ENCODE data around the gene XXYLT1.

Gene XXYLT1

GRCh38 chr3:195249057-195249770 is 21.7 kb downstream of the XXYLT1 start:
- no peak for DNase-seq (ENCODE audit: extremely low spot score)
- TF ChIP-seq PKNOX1 (IDR thresholded peaks at IDR 0.05) (no peak), FOXM1 (IDR thresholded peaks at IDR 0.05; ENCODE audit: borderline replicate concordance) (no peak), FOXK2 (IDR thresholded peaks at IDR 0.05) (no peak), L3MBTL2 (conservative IDR thresholded peaks at IDR 0.05) (no peak), SP1 (IDR thresholded peaks at IDR 0.05) (no peak), LEF1 (IDR thresholded peaks at IDR 0.05; ENCODE audit: borderline replicate concordance) (no peak), ARNT (IDR thresholded peaks at IDR 0.05) (no peak), ELF4 (IDR thresholded peaks at IDR 0.05) (no peak), TARDBP (IDR thresholded peaks at IDR 0.05) (no peak), SUZ12 (IDR thresholded peaks at IDR 0.05) (no peak), HDGF (IDR thresholded peaks at IDR 0.05; ENCODE audit: borderline replicate concordance) (no peak), CTBP1 (IDR thresholded peaks at IDR 0.05; ENCODE audit: borderline replicate concordance) (no peak), FOXA1 (IDR thresholded peaks at IDR 0.05) (no peak), NFRKB (IDR thresholded peaks at IDR 0.05) (no peak), ZNF384 (IDR thresholded peaks at IDR 0.05) (no peak), BHLHE40 (IDR thresholded peaks at IDR 0.05; ENCODE audit: borderline replicate concordance) (no peak)
- CTCF ChIA-PET: interaction anchor here (0.6 kb wide), 1 partner anchor 149 kb away, joined by 5 read pairs; no protein-coding TSS in a partner anchor
- POLR2A ChIA-PET: no interaction called here

- DNase-seq (ENCODE audit: extremely low spot score): no peak
- CTCF ChIA-PET: no interaction called here
- no peak for TF ChIP-seq ZNF384 (IDR thresholded peaks at IDR 0.05)
- TF ChIP-seq PKNOX1 (IDR thresholded peaks at IDR 0.05): no peak
- TF ChIP-seq FOXK2 (IDR thresholded peaks at IDR 0.05): no peak
- TF ChIP-seq HDGF (IDR thresholded peaks at IDR 0.05; ENCODE audit: borderline replicate concordance): no peak
- no peak for TF ChIP-seq FOXA1 (IDR thresholded peaks at IDR 0.05)
- no peak for TF ChIP-seq ELF4 (IDR thresholded peaks at IDR 0.05)
- TF ChIP-seq L3MBTL2 (conservative IDR thresholded peaks at IDR 0.05): no peak
- TF ChIP-seq SP1 (IDR thresholded peaks at IDR 0.05): no peak
- no peak for TF ChIP-seq BHLHE40 (IDR thresholded peaks at IDR 0.05; ENCODE audit: borderline replicate concordance)
- TF ChIP-seq ARNT (IDR thresholded peaks at IDR 0.05): no peak
- no peak for TF ChIP-seq TARDBP (IDR thresholded peaks at IDR 0.05)
- no peak for TF ChIP-seq FOXM1 (IDR thresholded peaks at IDR 0.05; ENCODE audit: borderline replicate concordance)
- TF ChIP-seq NFRKB (IDR thresholded peaks at IDR 0.05): no peak
- TF ChIP-seq LEF1 (IDR thresholded peaks at IDR 0.05; ENCODE audit: borderline replicate concordance): no peak
- POLR2A ChIA-PET: no interaction called here
Observed at GRCh38 chr3:195248281-195248680, 22.7 kb downstream of the XXYLT1 start.

GRCh38 chr3:195247863-195248189 is 23.1 kb downstream of the XXYLT1 start:
- no peak for DNase-seq (ENCODE audit: extremely low spot score)
- ChIA-PET CTCF (no interaction called here), POLR2A (no interaction called here)
- no peak for TF ChIP-seq TARDBP (IDR thresholded peaks at IDR 0.05)
- TF ChIP-seq CTBP1 (IDR thresholded peaks at IDR 0.05; ENCODE audit: borderline replicate concordance): no peak
- no peak for TF ChIP-seq LEF1 (IDR thresholded peaks at IDR 0.05; ENCODE audit: borderline replicate concordance)
- TF ChIP-seq BHLHE40 (IDR thresholded peaks at IDR 0.05; ENCODE audit: borderline replicate concordance): no peak
- no peak for TF ChIP-seq HDGF (IDR thresholded peaks at IDR 0.05; ENCODE audit: borderline replicate concordance)
- no peak for TF ChIP-seq FOXA1 (IDR thresholded peaks at IDR 0.05)
- no peak for TF ChIP-seq ZNF384 (IDR thresholded peaks at IDR 0.05)
- no peak for TF ChIP-seq SP1 (IDR thresholded peaks at IDR 0.05)
- TF ChIP-seq ELF4 (IDR thresholded peaks at IDR 0.05): no peak
- no peak for TF ChIP-seq SUZ12 (IDR thresholded peaks at IDR 0.05)
- TF ChIP-seq FOXK2 (IDR thresholded peaks at IDR 0.05): no peak
- no peak for TF ChIP-seq FOXM1 (IDR thresholded peaks at IDR 0.05; ENCODE audit: borderline replicate concordance)
- TF ChIP-seq ARNT (IDR thresholded peaks at IDR 0.05): no peak
- no peak for TF ChIP-seq NFRKB (IDR thresholded peaks at IDR 0.05)
- no peak for TF ChIP-seq PKNOX1 (IDR thresholded peaks at IDR 0.05)
- no peak for TF ChIP-seq L3MBTL2 (conservative IDR thresholded peaks at IDR 0.05)

- DNase-seq (ENCODE audit: extremely low spot score): no peak
- ChIA-PET POLR2A (no interaction called here), CTCF (no interaction called here)
- TF ChIP-seq FOXK2 (IDR thresholded peaks at IDR 0.05): no peak
- no peak for TF ChIP-seq LEF1 (IDR thresholded peaks at IDR 0.05; ENCODE audit: borderline replicate concordance)
- no peak for TF ChIP-seq ELF4 (IDR thresholded peaks at IDR 0.05)
- no peak for TF ChIP-seq SP1 (IDR thresholded peaks at IDR 0.05)
- no peak for TF ChIP-seq ZNF384 (IDR thresholded peaks at IDR 0.05)
- no peak for TF ChIP-seq NFRKB (IDR thresholded peaks at IDR 0.05)
- TF ChIP-seq FOXA1 (IDR thresholded peaks at IDR 0.05): no peak
- no peak for TF ChIP-seq ARNT (IDR thresholded peaks at IDR 0.05)
- TF ChIP-seq BHLHE40 (IDR thresholded peaks at IDR 0.05; ENCODE audit: borderline replicate concordance): no peak
- no peak for TF ChIP-seq SUZ12 (IDR thresholded peaks at IDR 0.05)
- TF ChIP-seq FOXM1 (IDR thresholded peaks at IDR 0.05; ENCODE audit: borderline replicate concordance): no peak
- TF ChIP-seq CTBP1 (IDR thresholded peaks at IDR 0.05; ENCODE audit: borderline replicate concordance): no peak
- TF ChIP-seq HDGF (IDR thresholded peaks at IDR 0.05; ENCODE audit: borderline replicate concordance): no peak
- no peak for TF ChIP-seq PKNOX1 (IDR thresholded peaks at IDR 0.05)
- TF ChIP-seq TARDBP (IDR thresholded peaks at IDR 0.05): no peak
- no peak for TF ChIP-seq L3MBTL2 (conservative IDR thresholded peaks at IDR 0.05)
Observed at GRCh38 chr3:195247086-195247862, 23.7 kb downstream of the XXYLT1 start.

All from HEK293T (cell line).